GM12865 (cell line): ENCODE data around the gene CSH2.

Experiments
- DNase-seq: peaks from one replicate; pipeline ENCODE4 v3.0.0; 2010; ENCODE audit warnings: low read depth
- H3K4me3 ChIP-seq: 2 replicates; pipeline ENCODE4 v1.5.1; 2011; ENCODE audit warnings: mild to moderate bottlenecking, low read depth, low read length, control low read depth
- TF ChIP-seq, protein P1 (sequence below): IDR thresholded peaks from 2 replicates; pipeline ENCODE4 v1.5.1; 2011; ENCODE audit warnings: low read length, control low read depth, low read depth, inconsistent platforms; ENCODE audit not compliant: insufficient read depth; ENCODE audit errors: missing control alignments

CSH2 gene

GRCh38 chr17:63840591-63841349 is 32.7 kb downstream of the CSH2 start:
- H3K4me3 ChIP-seq, result peak overlapping the region; percentile 78
- TF ChIP-seq, protein P1, sequence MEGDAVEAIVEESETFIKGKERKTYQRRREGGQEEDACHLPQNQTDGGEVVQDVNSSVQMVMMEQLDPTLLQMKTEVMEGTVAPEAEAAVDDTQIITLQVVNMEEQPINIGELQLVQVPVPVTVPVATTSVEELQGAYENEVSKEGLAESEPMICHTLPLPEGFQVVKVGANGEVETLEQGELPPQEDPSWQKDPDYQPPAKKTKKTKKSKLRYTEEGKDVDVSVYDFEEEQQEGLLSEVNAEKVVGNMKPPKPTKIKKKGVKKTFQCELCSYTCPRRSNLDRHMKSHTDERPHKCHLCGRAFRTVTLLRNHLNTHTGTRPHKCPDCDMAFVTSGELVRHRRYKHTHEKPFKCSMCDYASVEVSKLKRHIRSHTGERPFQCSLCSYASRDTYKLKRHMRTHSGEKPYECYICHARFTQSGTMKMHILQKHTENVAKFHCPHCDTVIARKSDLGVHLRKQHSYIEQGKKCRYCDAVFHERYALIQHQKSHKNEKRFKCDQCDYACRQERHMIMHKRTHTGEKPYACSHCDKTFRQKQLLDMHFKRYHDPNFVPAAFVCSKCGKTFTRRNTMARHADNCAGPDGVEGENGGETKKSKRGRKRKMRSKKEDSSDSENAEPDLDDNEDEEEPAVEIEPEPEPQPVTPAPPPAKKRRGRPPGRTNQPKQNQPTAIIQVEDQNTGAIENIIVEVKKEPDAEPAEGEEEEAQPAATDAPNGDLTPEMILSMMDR, result no peak
- DNase-seq, result no peak

GRCh38 chr17:63838631-63839171 is 34.8 kb downstream of the CSH2 start:
- no peak for DNase-seq
- no peak overlapping the region for H3K4me3 ChIP-seq
- TF ChIP-seq, protein P1, result no peak

DNA sequence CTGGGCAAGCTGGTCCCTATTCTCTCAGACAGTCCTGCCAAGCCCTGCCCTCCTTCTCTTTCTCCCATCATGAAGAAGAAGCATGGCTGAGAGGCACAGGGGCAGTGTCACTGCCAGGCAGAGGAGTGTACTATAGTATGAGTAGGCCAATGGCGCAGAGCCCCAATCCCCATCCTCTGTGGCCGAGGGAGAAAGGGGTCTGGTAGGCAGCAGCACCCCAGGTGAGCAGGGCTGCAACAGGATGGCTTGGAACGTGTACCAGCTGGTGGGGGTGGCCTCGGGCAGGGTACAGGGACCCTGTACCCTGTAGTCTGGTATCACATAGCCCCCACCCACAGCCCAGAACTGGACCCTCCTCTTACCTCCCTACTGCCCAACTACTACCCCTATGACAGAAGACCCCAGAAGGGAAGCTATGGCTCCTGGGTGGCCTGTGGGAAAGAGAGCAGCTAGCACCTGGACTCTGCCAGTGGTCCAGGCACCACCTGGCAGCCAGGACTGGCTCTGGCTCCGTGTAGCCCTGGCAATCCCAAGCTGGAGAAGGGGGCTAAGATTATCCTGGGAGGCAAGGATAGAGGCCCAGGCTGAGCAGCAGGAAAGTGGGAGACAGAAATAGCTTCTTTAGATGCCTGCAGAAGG is 35.4 kb downstream of the CSH2 start:
- no peak for DNase-seq
- H3K4me3 ChIP-seq, result no peak overlapping the region
- TF ChIP-seq, protein P1, result no peak

- DNase-seq, result no peak
- TF ChIP-seq, protein P1, result no peak
- H3K4me3 ChIP-seq, result no peak overlapping the region
These were observed 36.0 kb downstream of the CSH2 start for GRCh38 chr17:63837480-63837879.

DNA sequence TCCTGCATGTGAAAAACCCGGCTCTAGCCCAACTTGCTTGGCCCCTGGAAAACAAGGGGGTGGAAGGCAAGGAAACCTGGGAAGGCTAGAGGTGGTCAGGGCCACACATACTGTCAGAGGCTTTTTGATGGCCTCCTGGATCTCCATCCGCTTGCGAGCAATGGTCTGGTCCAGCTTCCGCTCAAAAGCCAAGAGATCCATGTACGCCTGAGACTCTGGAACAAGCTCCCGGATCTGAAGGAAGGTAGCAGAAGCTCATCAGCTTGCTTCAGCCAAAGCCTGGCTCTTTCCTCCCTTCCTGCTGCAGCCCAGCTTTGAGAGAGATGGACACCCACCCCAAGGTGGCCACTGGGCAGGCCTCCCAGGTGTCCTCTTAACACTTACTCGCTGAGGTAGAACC is 36.7 kb downstream of the CSH2 start:
- no peak for DNase-seq
- H3K4me3 ChIP-seq, result no peak overlapping the region
- TF ChIP-seq, protein P1, result no peak

DNA sequence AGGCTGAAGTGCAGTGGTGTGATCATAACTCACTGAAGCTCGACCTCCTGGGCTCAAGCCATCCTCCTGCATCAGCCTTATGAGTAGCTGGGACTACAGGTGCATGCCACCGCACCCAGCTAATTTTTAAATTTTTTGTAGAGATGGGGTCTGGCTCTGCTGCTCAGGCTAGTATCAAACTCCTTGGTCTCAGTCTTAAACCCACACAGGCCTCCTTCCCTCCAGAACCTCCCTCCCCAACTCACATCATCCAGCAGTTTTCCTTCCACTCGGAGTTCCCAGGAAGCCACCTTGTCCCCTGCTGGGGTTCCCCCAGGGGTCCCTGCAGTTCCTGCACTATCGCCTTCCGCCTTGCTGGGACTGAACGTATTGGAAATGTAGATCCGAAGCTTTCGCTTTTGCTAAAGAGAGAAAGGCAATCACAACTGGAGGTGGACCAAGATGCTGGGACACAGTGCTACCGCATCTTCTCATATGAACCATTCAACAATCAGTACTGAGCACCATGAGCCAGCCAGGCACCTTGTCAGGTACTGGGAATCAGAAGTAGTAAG is 38.2 kb downstream of the CSH2 start:
- no peak for DNase-seq
- TF ChIP-seq, protein P1, result no peak
- H3K4me3 ChIP-seq, result no peak overlapping the region
